Ovary (tissue), 3 donors: ENCODE measurements around the gene RAP1GAP2.

Source experiments
- EP300 ChIP-seq: sonication (generic); formaldehyde crosslinking; IDR thresholded peaks from one replicate; pipeline ENCODE4 v1.6.1; 2017; ENCODE audit warnings: antibody characterized with exemption
- TF ChIP-seq, protein P1 (sequence below), 3 donors: fragments of 450-650 bp in 2 of 3; fragments of 200-600 bp in 1 of 3; IDR thresholded peaks; one replicate each; pipeline versions ENCODE4 v1.5.1 to v1.8.0; 2016 to 2022; ENCODE audit warnings: antibody characterized with exemption in 3 of 3, mild to moderate bottlenecking in 1 of 3
- donor health status: DM: no; HTN: no; CAD: no.

DNA sequence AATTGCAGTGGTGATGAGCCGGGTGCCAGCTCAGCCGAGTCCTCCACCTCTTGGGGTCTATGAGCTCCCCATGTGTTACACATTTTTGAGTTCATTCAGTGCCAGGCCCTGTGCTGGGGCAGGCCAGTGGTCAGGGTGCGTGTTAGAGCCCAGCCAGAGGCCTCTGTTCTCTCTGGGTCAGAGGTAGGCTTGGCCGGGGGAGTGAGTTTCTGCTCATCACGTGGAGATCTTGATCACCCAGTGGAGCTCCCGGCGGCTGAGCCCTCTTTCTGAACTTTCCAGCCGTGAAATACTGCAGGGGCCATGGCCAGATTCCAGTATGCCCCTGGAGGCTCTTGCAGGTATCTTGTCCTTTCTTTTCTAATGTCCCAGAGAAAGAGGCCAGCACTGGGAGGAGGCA, 93.0 kb downstream of the RAP1GAP2 start:
- TF ChIP-seq, protein P1, sequence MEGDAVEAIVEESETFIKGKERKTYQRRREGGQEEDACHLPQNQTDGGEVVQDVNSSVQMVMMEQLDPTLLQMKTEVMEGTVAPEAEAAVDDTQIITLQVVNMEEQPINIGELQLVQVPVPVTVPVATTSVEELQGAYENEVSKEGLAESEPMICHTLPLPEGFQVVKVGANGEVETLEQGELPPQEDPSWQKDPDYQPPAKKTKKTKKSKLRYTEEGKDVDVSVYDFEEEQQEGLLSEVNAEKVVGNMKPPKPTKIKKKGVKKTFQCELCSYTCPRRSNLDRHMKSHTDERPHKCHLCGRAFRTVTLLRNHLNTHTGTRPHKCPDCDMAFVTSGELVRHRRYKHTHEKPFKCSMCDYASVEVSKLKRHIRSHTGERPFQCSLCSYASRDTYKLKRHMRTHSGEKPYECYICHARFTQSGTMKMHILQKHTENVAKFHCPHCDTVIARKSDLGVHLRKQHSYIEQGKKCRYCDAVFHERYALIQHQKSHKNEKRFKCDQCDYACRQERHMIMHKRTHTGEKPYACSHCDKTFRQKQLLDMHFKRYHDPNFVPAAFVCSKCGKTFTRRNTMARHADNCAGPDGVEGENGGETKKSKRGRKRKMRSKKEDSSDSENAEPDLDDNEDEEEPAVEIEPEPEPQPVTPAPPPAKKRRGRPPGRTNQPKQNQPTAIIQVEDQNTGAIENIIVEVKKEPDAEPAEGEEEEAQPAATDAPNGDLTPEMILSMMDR (IDR thresholded peaks at IDR 0.05) = no peak
- no peak for TF ChIP-seq EP300
